NCI-H2107 treated with DMSO at 0.1 percent for 48 hours (cell line): ENCODE results near the gene MYL6B.
"Not testable (repeated sequence)": the region's sequence is repeated elsewhere in the genome, so short reads cannot be mapped to it uniquely, and the experiment has no call there.

Source experiments
- DNase-seq: peaks from one replicate; lab custom pipeline; 2025; ENCODE audit not compliant: unreplicated experiment; lab: John Stamatoyannopoulos, UW

The MYL6B gene

DNA sequence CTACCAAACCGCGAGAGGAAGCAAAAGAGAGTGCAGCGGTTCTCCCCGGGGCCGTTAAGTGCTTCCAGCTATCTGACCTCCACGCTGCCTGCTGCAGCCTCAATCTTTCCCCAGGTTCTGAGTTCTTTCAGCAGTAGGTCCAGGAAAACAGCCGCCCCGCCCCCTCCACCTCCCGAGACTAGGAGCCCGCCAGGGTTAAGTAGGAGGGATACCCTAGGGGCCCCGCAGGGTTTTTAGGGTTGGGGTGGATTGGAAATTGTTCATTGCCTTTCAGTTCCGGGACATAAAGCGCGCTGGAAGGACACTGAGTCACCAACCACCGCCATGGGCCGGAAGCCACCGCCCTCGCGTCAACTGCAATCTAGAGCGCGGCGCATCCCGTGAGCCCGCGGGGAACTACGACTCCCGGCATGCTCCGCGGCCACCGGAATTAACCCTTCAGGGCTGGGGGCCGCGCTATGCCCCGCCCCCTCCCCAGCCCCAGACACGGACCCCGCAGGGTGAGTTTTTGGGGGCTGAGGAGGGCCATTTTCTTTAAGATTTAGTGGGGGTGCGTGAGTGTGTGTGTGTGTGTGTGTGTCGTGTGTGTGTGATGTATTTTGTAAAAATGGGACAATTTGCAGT is at the start of gene MYL6B:
TSS of gene MYL6B (plus strand) at position 456 of the 624 bp plus-strand sequence. CDS start 1,332 bp downstream, outside the sequence.
- DNase-seq, result peak; percentile 93

DNA sequence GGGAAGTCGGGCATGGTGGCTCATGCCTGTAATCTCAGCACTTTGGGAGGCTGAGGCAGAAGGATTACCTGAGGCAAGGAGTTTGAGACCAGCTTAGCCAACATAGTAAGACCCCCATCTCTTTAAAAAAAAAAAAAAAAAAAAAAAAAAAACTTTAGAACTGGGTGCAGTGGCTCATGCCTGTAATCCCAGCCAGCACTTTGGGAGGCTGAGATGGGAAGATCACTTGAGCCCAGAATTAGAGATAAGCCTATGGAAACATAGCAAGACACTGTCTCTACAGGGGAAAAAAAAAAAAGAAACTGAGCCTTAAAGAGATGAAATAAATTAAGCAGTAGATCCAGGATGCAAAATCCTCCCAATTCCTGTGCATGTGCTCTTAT is 49.7 kb upstream of the MYL6B start:
- no peak for DNase-seq

DNA sequence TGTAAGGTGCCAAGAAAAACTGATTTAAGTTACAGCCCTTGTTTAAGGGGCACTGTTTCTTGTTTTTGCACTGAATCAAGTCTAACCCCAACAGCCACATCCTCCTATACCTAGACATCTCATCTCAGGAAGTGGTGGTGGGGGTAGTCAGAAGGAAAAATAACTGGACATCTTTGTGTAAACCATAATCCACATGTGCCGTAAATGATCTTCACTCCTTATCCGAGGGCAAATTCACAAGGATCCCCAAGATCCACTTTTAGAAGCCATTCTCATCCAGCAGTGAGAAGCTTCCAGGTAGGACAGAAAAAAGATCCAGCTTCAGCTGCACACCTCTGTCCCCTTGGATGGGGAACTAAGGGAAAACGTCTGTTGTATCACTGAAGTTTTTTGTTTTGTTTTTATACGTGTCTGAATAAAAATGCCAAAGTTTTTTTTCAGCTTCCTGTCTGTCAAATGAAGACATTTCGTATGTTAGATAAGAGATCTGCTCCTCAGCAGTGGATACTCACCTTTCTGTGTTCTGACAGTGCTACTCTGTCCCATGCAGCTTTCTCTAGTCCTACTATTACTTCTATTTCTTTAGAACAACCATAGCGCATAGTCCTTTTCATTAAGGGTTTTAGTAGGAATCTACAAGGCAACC is 49.2 kb upstream of the MYL6B start:
- no peak for DNase-seq

DNA sequence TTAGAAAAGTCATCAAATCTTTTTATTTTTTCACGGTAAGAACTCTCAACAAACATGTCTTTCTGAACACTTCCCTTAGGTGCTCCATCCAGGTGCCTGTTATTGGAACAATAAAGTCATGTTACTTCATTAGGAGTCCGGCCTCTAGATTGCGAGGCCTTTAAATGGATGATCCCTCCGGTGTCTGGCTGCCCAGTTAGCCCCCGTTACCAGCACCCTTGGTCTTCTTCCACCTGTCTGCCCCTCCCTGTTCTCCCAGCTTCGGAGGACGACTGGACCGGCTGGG is 48.6 kb upstream of the MYL6B start:
- no peak for DNase-seq

DNA sequence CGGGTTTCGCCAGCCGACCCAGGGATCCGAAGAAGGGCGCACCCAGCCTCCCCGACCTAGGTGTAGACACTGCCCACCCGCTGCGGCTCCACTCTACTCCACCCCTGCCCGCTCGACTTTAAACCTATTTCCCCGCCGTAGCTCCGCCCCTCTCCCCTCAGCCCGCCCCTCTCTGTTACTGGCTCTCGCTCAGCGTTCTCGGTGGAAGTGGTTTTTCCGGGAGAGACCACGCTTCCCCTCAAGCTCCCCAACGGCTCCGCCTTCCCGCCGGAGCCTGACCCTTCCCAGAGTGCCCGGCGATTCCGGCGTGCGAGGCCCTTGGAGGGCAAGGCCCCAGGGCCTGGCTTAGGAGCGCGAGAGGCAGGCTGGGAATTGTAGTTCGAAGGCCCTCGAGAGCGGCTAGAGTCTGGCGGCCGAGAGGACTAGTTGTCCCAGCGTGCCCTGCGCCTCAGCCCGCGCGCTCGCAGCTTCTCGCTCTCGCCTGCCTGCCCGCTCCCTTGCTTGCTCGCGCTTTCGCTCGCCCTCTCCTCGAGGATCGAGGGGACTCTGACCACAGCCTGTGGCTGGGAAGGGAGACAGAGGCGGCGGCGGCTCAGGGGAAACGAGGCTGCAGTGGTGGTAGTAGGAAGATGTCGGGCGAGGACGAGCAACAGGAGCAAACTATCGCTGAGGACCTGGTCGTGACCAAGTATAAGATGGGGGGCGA is 48.1 kb upstream of the MYL6B start, which contains the start of gene PA2G4:
TSS of gene PA2G4 (plus strand) at position 451 of the 706 bp plus-strand sequence. CDS start at position 630, 179 bp downstream.
- DNase-seq, result peak; percentile 98

DNA sequence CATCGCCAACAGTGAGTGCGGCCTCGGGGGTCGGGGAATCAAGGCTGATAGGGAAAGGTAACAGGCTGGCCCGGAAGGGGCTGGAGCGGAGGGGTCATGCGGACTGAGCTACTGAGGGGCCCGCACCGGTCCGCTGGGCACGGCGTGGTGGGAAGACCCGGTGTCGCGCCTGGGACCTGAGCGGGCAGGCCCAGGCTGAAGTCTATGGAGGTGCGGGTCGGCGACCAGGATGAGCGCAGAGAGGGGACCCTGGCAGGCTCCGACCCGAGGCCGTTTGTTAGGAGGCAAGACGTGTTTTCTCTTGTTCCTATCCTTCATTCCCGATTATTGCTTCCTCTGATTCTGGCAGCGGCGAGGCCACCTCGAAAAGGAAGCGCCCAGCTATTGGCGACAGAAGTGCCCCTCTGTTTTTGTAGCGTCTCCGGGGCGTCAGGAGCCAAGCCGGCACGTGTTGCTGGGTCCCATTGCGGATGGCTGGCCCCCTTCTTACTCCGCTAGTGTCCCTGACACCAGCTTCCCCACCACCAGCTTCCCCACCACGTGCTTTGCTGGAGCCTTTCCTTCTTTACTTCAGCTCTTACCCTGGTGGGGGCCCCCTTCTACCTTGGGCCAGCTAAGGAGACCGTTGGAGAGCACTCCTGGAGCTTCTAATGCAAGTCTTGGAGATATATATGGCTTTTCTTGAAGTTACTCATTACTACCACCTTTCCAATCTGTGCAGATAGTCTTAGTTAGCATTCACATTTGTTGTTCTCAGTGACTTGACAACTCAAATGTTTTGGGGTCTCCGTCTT is 47.4 kb upstream of the MYL6B start:
- DNase-seq, result no peak

DNA sequence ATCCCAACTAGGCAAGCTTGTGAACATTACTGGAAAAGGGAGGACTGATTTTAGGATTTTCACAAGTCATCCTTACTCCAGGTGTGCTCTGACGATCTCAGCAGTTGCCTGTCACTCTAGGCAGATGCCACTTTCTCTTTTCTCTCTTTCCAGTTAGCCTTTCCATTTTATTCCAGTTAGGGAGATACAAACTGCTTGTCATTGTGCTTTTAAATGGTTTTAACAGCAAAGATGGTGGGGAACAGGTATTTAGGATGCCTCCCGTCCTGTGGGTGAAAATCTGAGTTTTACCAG is 46.8 kb upstream of the MYL6B start:
- DNase-seq, result no peak

DNA sequence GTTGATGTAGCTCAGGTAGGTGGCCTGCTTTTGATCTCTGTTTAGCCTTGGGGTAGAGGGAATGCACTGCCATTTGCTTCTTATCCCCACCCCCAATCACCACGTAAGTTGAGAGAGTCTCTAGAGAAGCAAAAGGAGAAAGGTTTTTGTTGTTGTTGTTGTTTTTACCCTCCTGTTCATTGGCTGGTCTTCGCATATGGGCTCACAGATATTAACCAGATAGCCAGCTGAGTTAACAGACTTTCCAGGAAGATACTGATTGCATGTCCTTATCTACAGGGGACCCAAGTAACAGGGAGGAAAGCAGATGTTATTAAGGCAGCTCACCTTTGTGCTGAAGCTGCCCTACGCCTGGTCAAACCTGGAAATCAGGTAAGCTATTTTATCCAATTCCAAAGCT is 45.1 kb upstream of the MYL6B start:
- DNase-seq, result no peak

DNA sequence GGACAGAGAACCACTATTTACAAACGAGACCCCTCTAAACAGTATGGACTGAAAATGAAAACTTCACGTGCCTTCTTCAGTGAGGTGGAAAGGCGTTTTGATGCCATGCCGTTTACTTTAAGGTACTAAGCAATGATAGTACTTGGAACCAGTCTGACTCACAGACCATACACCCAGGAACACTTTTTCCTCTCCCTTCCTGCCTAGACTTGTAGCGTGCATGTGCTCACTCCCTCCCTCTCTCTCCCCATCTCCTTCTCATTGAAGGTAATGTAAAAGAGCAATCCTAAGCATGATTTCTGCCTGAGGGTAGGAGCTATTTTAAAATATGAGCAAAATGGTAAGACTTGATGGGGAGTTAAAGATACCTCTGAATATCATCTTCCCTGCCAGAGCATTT is 41.8 kb upstream of the MYL6B start:
- DNase-seq, result no peak

DNA sequence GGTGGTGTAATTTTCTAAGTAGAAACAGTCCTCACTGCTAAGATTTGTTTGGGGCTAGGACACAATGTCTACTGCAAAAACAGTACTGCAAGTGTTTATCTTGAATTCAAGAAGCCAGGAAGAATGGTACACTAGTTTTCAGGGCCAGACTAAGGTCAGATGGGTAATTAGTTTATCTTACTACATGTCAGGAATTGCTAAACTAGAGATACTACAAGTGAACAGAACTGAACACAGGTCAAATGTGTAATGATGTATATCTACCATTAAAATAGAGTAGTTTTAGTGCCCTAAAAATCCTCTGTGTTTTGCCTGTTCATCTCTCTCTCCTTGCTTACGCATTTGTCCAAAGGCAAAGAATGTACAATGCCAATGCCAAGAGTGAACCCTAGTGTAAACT is 38.3 kb upstream of the MYL6B start:
- no peak for DNase-seq

DNA sequence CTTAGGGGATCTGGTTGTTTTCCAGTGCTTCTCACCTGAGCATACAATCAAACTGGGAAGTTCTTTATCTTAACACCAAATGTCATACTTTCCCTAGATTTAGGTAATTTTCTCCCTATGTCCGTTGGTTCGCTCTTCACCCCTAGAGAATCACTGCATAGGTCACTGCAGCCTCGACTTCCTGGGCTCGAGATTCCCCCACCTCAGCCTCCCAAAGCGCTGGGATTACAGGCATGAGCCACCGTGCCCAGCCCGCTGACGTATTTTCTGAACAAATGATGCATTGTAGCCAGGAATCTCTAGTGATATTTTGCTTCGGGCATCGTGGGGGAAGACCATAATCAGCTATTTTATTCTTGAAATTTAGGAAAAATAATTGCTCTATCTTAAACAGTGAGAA is 37.1 kb upstream of the MYL6B start:
- no peak for DNase-seq

DNA sequence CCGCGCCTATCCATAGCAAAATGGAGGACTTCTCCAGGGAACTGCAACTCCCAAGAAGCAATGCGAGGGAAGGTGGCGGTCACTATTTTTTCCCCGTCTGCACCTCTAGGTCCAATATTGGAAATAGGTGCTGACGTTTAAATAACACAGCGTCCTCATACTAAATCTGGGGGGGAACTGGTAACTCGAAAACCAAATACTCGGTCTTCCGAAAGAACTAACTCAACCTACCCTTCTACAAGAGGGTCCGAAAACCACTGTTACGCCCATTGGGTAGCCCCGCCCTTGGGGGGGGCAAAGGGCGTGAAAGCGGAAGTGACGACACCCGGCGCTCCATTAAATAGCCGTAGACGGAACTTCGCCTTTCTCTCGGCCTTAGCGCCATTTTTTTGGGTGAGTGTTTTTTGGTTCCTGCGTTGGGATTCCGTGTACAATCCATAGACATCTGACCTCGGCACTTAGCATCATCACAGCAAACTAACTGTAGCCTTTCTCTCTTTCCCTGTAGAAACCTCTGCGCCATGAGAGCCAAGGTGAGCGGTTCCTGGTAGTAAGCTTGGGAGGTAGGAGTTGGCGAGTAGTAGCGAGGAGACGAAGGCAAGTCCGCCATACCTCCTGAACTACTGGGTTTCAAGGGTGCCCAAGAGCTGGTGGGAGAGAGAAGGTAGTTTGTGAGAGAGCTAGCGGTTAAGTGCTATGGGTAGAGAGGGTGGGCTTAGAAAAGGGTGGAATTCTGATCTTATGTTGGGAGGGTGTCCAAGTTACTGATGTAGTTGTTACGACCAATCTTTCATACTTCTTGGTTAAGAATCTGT is 35.9 kb upstream of the MYL6B start, which contains the start of gene RPL41:
TSS of gene RPL41 (plus strand) at position 367 of the 815 bp plus-strand sequence.
- DNase-seq, result peak; percentile 96

DNA sequence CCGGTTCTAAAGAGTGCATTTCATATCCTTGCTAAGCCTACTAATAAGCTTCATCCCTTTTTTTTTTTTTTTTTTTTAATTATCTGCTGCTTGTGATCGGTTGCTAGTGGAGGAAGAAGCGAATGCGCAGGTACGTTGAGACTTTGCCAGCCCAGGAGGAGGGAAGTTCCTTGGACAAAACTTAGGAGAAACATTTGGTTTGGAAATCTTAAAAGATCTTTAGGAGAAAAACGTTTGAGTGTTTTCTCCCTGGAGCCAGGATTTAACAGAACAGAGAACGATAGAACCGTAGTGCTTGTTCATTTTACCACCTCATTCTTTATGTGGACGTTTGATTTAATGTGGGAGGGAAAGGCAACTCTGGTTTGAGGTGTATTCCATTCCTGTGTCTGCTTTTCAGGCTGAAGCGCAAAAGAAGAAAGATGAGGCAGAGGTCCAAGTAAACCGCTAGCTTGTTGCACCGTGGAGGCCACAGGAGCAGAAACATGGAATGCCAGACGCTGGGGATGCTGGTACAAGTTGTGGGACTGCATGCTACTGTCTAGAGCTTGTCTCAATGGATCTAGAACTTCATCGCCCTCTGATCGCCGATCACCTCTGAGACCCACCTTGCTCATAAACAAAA is 35.2 kb upstream of the MYL6B start:
- DNase-seq, result not testable (repeated sequence)

DNA sequence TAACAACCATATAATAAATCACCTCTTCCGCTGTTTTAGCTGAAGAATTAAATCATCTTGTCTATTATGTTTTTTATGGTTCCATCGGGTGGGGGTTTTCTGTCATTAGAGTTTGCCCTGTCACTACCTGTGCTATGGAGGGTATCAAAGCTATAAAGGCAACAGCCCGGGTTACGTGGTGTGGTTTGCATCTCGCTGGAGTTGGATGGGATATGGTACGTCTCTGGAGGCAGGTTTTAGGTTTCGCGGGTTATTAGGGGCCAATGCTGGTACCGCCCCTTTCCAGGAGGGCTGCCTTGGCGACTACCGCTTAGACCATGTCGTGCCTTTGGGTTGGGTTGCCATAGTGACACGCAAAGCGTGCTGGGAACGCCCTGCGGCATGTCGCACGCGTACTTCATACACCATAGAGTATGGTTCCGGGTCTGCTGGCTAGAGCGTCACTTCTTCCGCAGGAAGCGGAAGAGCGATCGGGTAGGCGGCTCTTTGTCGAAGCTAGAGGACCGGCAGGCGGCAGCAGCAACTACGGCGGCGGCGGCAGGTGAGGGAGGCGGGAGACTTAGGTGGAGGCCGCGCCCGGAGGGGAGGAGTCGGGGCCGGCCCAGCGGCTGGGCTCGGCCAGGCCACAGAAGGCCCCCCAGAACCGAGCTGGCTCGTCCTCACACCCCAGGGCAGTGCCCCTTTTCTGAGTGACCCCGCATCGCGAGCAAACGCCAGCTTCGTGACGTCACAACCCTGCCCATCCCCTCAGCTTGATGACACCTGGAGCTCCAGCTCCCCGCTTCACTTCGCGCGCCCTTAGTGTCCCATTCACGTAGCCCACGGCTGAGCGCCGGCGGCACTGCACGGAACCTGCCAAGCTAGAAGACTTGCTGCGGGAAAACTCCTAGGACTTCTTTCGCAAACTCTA is 34.4 kb upstream of the MYL6B start, which contains the start of gene ZC3H10:
TSS of gene ZC3H10 (plus strand) at position 489 of the 910 bp plus-strand sequence. CDS start 2,297 bp downstream, outside the sequence.
- peak; percentile 98 for DNase-seq

DNA sequence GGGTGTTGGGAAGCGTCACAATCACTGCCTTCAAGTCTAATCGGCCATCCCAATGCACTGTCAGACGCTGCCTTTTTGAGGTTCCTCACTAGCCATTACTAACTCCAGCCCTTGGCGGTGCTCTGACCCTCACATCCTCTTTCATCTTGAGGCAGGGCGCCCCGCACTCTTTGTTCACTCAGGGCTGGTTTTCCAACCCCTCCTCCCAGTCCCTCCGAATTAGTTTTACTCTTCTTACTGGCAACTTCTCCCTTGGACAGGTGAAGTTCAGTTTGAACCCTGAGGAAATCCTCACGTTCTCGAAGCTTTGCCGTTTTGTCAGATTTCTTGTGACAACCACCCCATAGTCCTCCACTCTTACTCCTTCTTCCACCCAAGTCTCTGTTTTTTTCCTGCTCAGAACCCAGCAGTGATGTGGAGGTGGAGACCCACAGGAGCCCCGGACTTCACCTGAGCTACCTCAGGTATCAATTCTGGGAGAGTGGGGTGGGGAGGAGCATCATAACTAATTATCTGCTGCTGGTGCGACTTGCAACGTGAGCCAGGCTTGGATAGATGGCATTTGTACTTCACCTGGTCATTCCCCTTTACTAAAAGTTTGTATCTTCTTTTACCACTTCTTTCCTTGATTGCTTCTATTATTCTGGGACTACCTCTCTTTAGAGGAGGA is 33.6 kb upstream of the MYL6B start:
- no peak for DNase-seq

DNA sequence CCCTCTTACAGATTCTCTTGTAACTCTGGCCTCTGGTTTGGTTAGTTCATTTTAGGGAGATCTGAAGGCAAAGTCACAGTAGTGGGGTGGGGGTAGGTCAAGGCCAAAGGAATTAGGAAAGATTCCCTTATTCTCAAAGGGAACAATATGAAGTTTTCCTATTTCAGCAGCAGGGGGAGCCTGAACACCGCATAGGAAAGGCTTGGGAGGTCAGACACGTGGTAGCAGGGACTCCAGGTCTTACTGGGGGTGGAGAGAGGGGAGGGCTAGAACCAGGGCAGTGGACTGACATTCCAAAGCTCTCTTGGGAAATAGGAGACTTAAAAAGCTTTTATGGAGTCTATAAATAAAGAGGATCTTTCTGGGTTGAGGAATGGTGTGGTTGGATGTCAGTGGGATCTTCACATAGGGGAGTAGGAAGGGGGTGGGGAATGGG is 33.0 kb upstream of the MYL6B start:
- peak; percentile 68 for DNase-seq

DNA sequence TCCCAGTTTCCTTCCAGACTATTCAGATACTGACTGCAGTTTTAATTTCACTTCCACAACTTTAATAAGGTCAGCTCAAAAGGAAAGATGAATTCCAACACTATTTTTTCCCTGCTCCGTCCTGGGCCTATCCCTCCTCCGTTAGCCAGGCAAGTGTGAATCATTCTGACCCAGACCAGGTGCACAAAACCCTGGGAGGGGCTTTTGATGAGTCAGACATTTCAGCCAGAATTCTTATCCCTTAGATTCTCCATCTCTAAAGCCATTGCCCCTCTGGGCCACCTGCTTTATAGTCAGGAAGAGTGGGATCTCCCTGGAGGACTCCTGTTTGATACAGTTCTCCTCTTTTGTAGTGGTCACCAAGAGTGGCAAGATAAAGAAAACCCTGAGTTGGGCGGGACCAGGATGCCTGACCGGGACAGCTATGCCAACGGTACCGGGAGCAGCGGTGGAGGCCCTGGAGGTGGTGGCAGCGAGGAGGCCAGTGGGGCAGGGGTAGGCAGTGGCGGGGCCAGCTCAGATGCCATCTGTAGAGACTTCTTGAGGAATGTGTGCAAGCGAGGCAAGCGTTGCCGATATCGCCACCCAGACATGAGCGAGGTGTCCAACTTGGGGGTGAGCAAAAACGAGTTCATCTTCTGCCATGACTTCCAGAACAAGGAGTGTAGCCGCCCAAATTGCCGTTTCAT is 32.1 kb upstream of the MYL6B start:
- DNase-seq, result no peak
